HepG2 (cell line): ENCODE results near the gene LCMT2. TPM values are rescaled to one million over a fixed set of nuclear protein-coding genes. Genes with fewer than 3 reads are reported as not detected.

Experiments
- ATAC-seq: fragments of 200-7000 bp; cut with Tn5 transposase; 3 replicates; pipeline ENCODE4 v1.9.1; 2020; ENCODE audit warnings: mild to moderate bottlenecking, moderate library complexity
- BruUV-seq: library from RNA; stranded (reverse); fragments of 400-500 nt; replicated peaks from 2 replicates; lab custom pipeline; 2021; lab: Mats Ljungman, UMichigan
- CTCF ChIA-PET: fragments of 300-600 bp; formaldehyde crosslinking; extraction: SDS; loops from one replicate; lab custom pipeline; 2021; ENCODE audit warnings: low total read pairs, inconsistent platforms, low intra/inter-chr PET ratio; lab: Yijun Ruan, JAX
- POLR2A ChIA-PET: fragments of 350-600 bp; sonication (Branson Sonifier 250); formaldehyde crosslinking; loops from one replicate; lab custom pipeline; 2020; ENCODE audit warnings: antibody characterized with exemption, inconsistent platforms; lab: Yijun Ruan, JAX
- DNase-seq: peaks from one replicate; pipeline ENCODE4 v3.0.0-alpha.2; 2015; ENCODE audit warnings: low spot score
- FAIRE-seq: peaks from 3 replicates; lab custom pipeline; 2011; peaks lifted over from hg19 to GRCh38; lab: Jason Lieb, UNC
- H2AFZ ChIP-seq: one replicate; pipeline ENCODE4 v1.6.1; 2011; ENCODE audit warnings: low read length, inconsistent platforms
- H3K27ac ChIP-seq: fragments of 300-600 bp; 3 replicates; pipeline ENCODE4 v1.8.0; 2011; ENCODE audit warnings: mixed run types, mild to moderate bottlenecking, mixed read lengths, low read length, inconsistent platforms; ENCODE audit not compliant: insufficient read depth; ENCODE audit errors: extremely low read length
- H3K27me3 ChIP-seq, 2 experiments: fragments of 200-600 bp in 1 of 2; 2 replicates in 1 of 2; 3 replicates in 1 of 2; pipeline versions ENCODE4 v1.6.0 to v1.8.0; 2011; ENCODE audit warnings: low read length in 2 of 2, mild to moderate bottlenecking in 2 of 2, moderate library complexity in 2 of 2, inconsistent platforms in 1 of 2; ENCODE audit not compliant: insufficient read depth in 2 of 2, control insufficient read depth in 1 of 2
- H3K36me3 ChIP-seq, 2 experiments: fragments of 200-600 bp in 1 of 2; replicated peaks in 1 of 2; 2 replicates in 1 of 2; 3 replicates in 1 of 2; pipeline versions ENCODE4 v1.5.1 to v1.8.0; 2011; ENCODE audit warnings: low read length in 2 of 2, inconsistent platforms in 1 of 2; ENCODE audit not compliant: insufficient read depth in 2 of 2, control insufficient read depth in 1 of 2
- H3K4me1 ChIP-seq: 2 replicates; pipeline ENCODE4 v1.5.1; 2012; ENCODE audit warnings: low read length, inconsistent platforms; ENCODE audit not compliant: insufficient read depth
- H3K4me2 ChIP-seq: 2 replicates; pipeline ENCODE4 v1.6.0; 2011; ENCODE audit warnings: low read depth, low read length, inconsistent platforms
- H3K4me3 ChIP-seq, 3 experiments: fragments of 200-600 bp in 1 of 3; sonication (generic), shearing (Covaris generic) in 1 of 3; replicated peaks in 1 of 3; 2 replicates each; pipeline ENCODE4 v1.5.1; 2011 to 2016; ENCODE audit warnings: low read length in 3 of 3, inconsistent platforms in 2 of 3, low read depth in 2 of 3, mild to moderate bottlenecking in 2 of 3, control low read depth in 1 of 3, mixed read lengths in 1 of 3; ENCODE audit not compliant: insufficient read depth in 1 of 3
- H3K79me2 ChIP-seq: one replicate; pipeline ENCODE4 v1.6.1; 2011; ENCODE audit warnings: low read length, inconsistent platforms; ENCODE audit not compliant: insufficient read depth
- H3K9ac ChIP-seq: 2 replicates; pipeline ENCODE4 v1.6.0; 2011; ENCODE audit warnings: mild to moderate bottlenecking, low read depth, low read length, inconsistent platforms; ENCODE audit not compliant: insufficient read depth
- H3K9me3 ChIP-seq: 2 replicates; pipeline ENCODE4 v1.5.1; 2012; ENCODE audit warnings: mild to moderate bottlenecking, low read length
- H4K20me1 ChIP-seq: 2 replicates; pipeline ENCODE4 v1.6.0; 2011; ENCODE audit warnings: inconsistent platforms, mild to moderate bottlenecking, low read length, moderate library complexity; ENCODE audit not compliant: insufficient read depth
- DPF2 ChIP-seq: sonication (generic); formaldehyde crosslinking; IDR thresholded peaks from 2 replicates; pipeline ENCODE4 v1.4.0; 2020; ENCODE audit warnings: mild to moderate bottlenecking, low read depth, missing genetic modification reagents, borderline replicate concordance
- ISX ChIP-seq: sonication (generic); formaldehyde crosslinking; conservative IDR thresholded peaks from 2 replicates; pipeline ENCODE4 v1.5.0; 2020; ENCODE audit warnings: missing genetic modification reagents
- MLX ChIP-seq: IDR thresholded peaks from 2 replicates; pipeline ENCODE4 v1.6.1; 2016
- MYC ChIP-seq: sonication (generic); formaldehyde crosslinking; IDR thresholded peaks from 2 replicates; pipeline ENCODE4 v1.9.0; 2021; ENCODE audit warnings: missing genetic modification reagents, borderline replicate concordance
- POLR2AphosphoS5 ChIP-seq: IDR thresholded peaks from 2 replicates; pipeline ENCODE4 v1.6.1; 2012; ENCODE audit warnings: low read depth, low read length
- TARDBP ChIP-seq: sonication (generic); formaldehyde crosslinking; IDR thresholded peaks from 2 replicates; pipeline ENCODE4 v1.8.0; 2022; ENCODE audit warnings: mild to moderate bottlenecking, missing genetic modification reagents
- ZKSCAN1 ChIP-seq: fragments of 150-350 bp; IDR thresholded peaks from 2 replicates; pipeline ENCODE4 v1.6.1; 2014; ENCODE audit warnings: low read length
- ZNF260 ChIP-seq: sonication (generic); formaldehyde crosslinking; IDR thresholded peaks from 2 replicates; pipeline ENCODE4 v1.4.0; 2020; ENCODE audit warnings: missing genetic modification reagents, low read depth, mild to moderate bottlenecking, borderline replicate concordance
- ZNF263 ChIP-seq: sonication (generic); formaldehyde crosslinking; IDR thresholded peaks from 2 replicates; pipeline ENCODE4 v1.4.0; 2020; ENCODE audit warnings: missing genetic modification reagents
- ZNF570 ChIP-seq: sonication (generic); formaldehyde crosslinking; IDR thresholded peaks from 2 replicates; pipeline ENCODE4 v1.4.0; 2020; ENCODE audit warnings: mild to moderate bottlenecking, missing genetic modification reagents, borderline replicate concordance
- ZNF598 ChIP-seq: sonication (generic); formaldehyde crosslinking; IDR thresholded peaks from 2 replicates; pipeline ENCODE4 v1.5.1; 2020; ENCODE audit warnings: mild to moderate bottlenecking, missing genetic modification reagents, borderline replicate concordance
- ZNF737 ChIP-seq: sonication (generic); formaldehyde crosslinking; IDR thresholded peaks from 2 replicates; pipeline ENCODE4 v1.5.0; 2020; ENCODE audit warnings: missing genetic modification reagents, mild to moderate bottlenecking, borderline replicate concordance
- WGBS: methylation state at CpG from one replicate; pipeline ENCODE4 v1.1.6; 2017; ENCODE audit warnings: low lambda C conversion rate; 5-methylcytosine and 5-hydroxymethylcytosine counted together
- in situ Hi-C: cut with HindIII; loops from 2 replicates; pipeline ENCODE4 v1.10.0; 2017; ENCODE audit warnings: low pct_unique_long_range_greater_than_20kb; ENCODE audit not compliant: extremely low pct_ligation_motif_present
- intact Hi-C: fragments of 100-400 bp; cut with micrococcal nuclease; formaldehyde crosslinking; loops from one replicate; pipeline ENCODE4 v1.10.0; 2022; ENCODE audit not compliant: unreplicated experiment
- polyA plus RNA-seq, 8 experiments: library from polyadenylated mRNA; depleted of rRNA in 3 of 8; stranded (reverse) in 7 of 8; unstranded in 1 of 8; fragments of >200 nt; fragmentation: Illumina TruSeq in 4 of 8; extraction: Trizol in 4 of 8; gene quantifications; 2 replicates each; pipeline versions ENCODE4 v1.2.1 to v1.2.3, GENCODE V29; 2011 to 2016; ENCODE audit warnings: low read depth in 4 of 8, missing spikeins in 1 of 8, mixed read lengths in 1 of 8; ENCODE audit not compliant: insufficient read depth in 1 of 8
- total RNA-seq, 5 experiments: library from RNA; depleted of rRNA; stranded (reverse); fragments of >200 nt; fragmentation: Illumina TruSeq; extraction: Trizol; gene quantifications; 2 replicates each; pipeline ENCODE4 v1.2.3, GENCODE V29; 2016; ENCODE audit warnings: low read depth in 1 of 5
- TF ChIP-seq, protein P1 (sequence below): sonication (generic); formaldehyde crosslinking; IDR thresholded peaks from 2 replicates; pipeline ENCODE4 v1.4.0; 2020; ENCODE audit warnings: missing genetic modification reagents, borderline replicate concordance
- TF ChIP-seq, protein P2 (sequence below): sonication (generic); formaldehyde crosslinking; IDR thresholded peaks from 2 replicates; pipeline ENCODE4 v1.5.1; 2020; ENCODE audit warnings: mild to moderate bottlenecking, missing genetic modification reagents, moderate library complexity

Gene LCMT2
- total and polyA plus RNA-seq, 2 of the 13 experiments (the other 11 are each of a cell fraction or from before 2014, with no cell fraction given): 6.9 to 9.1 TPM

GRCh38 chr15:43294091-43294706, 36.2 kb downstream of the LCMT2 start (continued):
- TF ChIP-seq MLX (CRISPR knock-in tag) (no peak), MYC (CRISPR knock-in tag) (no peak), TARDBP (CRISPR knock-in tag) (no peak), POLR2AphosphoS5 (no peak)
- TF ChIP-seq, all 625 proteins: peak for 0

DNA sequence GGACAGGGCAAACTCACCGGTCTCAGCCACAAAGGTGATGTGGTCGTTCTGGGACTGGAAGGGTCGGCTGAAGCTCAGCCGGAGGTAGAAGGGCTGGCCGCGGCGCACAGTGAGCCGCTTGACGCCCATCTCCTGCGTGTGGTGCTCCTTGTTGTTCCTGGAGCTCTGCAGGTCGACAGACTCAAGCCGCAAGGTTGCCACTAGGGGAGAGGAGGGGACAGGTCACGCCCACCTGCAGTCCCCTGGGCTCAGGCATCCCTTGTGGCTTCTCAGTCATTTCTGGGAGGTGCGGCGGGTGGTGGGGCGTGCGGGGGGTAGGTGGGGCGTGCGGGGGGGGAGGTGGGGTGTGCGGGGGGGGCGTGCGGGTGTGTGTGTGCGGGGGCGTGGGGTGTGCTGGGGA, 36.9 kb downstream of the LCMT2 start:
- no peak for FAIRE-seq
- Histone ChIP-seq H3K4me3 (peak overlapping the region in 1 of 3 experiments; percentile 52; a peak in 2 of 6 replicates), H4K20me1 (no peaks in the 10 kb centered on the region), H3K36me3 (no peaks in the 10 kb centered on the region), H3K27me3 (peaks cover 8 to 40% of the 10 kb centered on the region in 2 experiments; a peak in 3 of 5 replicates), H3K4me1 (peaks cover 11% of the 10 kb centered on the region), H3K9ac (no peak overlapping the region), H3K27ac (no peak overlapping the region), H2AFZ (no peak overlapping the region), H3K79me2 (no peaks in the 10 kb centered on the region), H3K4me2 (peak overlapping the region; percentile 37; the same call in 1 of the 2 replicates), H3K9me3 (no peaks in the 10 kb centered on the region)
- BruUV-seq: no TSS peak
- WGBS: 12% methylated on average over 7 of the region's 24 CpGs
- CTCF ChIA-PET: no interaction called here
- peak; percentile 21 for DNase-seq
- intact Hi-C loops (no loop called here), in situ Hi-C loops (no loop called here)
- ATAC-seq: peak; percentile 96
- POLR2A ChIA-PET: no interaction called here
- TF ChIP-seq ZNF737 (no peak), ZNF263 (CRISPR knock-in tag) (0 out of 2 replicates have a peak, but pooled peaks have one; percentile 46), ISX (CRISPR knock-in tag) (no peak), DPF2 (no peak), ZKSCAN1 (no peak), ZNF260 (CRISPR knock-in tag) (no peak), ZNF598 (CRISPR knock-in tag) (no peak), ZNF570 (CRISPR knock-in tag) (no peak)
- TF ChIP-seq, protein P1, sequence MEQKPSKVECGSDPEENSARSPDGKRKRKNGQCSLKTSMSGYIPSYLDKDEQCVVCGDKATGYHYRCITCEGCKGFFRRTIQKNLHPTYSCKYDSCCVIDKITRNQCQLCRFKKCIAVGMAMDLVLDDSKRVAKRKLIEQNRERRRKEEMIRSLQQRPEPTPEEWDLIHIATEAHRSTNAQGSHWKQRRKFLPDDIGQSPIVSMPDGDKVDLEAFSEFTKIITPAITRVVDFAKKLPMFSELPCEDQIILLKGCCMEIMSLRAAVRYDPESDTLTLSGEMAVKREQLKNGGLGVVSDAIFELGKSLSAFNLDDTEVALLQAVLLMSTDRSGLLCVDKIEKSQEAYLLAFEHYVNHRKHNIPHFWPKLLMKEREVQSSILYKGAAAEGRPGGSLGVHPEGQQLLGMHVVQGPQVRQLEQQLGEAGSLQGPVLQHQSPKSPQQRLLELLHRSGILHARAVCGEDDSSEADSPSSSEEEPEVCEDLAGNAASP (CRISPR knock-in tag): no peak
- TF ChIP-seq, protein P2, sequence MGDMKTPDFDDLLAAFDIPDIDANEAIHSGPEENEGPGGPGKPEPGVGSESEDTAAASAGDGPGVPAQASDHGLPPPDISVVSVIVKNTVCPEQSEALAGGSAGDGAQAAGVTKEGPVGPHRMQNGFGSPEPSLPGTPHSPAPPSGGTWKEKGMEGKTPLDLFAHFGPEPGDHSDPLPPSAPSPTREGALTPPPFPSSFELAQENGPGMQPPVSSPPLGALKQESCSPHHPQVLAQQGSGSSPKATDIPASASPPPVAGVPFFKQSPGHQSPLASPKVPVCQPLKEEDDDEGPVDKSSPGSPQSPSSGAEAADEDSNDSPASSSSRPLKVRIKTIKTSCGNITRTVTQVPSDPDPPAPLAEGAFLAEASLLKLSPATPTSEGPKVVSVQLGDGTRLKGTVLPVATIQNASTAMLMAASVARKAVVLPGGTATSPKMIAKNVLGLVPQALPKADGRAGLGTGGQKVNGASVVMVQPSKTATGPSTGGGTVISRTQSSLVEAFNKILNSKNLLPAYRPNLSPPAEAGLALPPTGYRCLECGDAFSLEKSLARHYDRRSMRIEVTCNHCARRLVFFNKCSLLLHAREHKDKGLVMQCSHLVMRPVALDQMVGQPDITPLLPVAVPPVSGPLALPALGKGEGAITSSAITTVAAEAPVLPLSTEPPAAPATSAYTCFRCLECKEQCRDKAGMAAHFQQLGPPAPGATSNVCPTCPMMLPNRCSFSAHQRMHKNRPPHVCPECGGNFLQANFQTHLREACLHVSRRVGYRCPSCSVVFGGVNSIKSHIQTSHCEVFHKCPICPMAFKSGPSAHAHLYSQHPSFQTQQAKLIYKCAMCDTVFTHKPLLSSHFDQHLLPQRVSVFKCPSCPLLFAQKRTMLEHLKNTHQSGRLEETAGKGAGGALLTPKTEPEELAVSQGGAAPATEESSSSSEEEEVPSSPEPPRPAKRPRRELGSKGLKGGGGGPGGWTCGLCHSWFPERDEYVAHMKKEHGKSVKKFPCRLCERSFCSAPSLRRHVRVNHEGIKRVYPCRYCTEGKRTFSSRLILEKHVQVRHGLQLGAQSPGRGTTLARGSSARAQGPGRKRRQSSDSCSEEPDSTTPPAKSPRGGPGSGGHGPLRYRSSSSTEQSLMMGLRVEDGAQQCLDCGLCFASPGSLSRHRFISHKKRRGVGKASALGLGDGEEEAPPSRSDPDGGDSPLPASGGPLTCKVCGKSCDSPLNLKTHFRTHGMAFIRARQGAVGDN: peak; percentile 42
